ENCODE measurements around the gene SEMA3C. TPM values are rescaled to one million over a fixed set of nuclear protein-coding genes. Genes with fewer than 3 reads are reported as not detected.
A peak's percentile ranks its signal among the peaks of the same experiment; 100 is the strongest.

Gene SEMA3C
- total RNA-seq, 4 donors from 2014 or later: 34.8 to 371 (median 116) TPM

DNA sequence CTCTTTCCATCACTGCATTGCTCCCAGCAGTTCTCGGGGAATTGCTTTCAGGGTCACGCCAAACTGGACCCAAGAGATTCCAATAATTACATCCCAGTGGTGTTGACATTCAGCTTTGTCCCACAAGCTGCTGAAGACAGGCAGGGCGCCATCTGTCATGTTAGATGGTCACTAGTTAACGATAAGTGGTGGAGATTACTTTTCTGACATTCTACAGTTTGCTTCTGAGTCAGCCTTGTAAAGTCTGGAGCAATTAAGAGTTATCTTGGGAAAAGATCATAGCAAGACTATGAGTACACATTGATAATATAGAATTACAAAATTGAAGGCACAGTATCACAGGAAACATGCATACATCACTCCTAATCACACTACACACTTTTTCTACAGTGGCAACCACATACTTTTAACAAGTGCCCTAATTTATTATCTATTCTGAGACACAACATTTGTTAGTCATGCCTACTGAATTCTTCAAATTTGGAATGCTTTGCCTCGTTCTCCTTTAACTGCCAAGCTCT lies 41.9 kb downstream of the SEMA3C start:
- no peak overlapping the region for H3K27ac ChIP-seq
- H3K4me3 ChIP-seq: no peak overlapping the region
- DNase-seq: no peak
- TF ChIP-seq, protein P1, sequence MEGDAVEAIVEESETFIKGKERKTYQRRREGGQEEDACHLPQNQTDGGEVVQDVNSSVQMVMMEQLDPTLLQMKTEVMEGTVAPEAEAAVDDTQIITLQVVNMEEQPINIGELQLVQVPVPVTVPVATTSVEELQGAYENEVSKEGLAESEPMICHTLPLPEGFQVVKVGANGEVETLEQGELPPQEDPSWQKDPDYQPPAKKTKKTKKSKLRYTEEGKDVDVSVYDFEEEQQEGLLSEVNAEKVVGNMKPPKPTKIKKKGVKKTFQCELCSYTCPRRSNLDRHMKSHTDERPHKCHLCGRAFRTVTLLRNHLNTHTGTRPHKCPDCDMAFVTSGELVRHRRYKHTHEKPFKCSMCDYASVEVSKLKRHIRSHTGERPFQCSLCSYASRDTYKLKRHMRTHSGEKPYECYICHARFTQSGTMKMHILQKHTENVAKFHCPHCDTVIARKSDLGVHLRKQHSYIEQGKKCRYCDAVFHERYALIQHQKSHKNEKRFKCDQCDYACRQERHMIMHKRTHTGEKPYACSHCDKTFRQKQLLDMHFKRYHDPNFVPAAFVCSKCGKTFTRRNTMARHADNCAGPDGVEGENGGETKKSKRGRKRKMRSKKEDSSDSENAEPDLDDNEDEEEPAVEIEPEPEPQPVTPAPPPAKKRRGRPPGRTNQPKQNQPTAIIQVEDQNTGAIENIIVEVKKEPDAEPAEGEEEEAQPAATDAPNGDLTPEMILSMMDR (IDR thresholded peaks at IDR 0.05): no peak
- no peak for TF ChIP-seq POLR2A (IDR thresholded peaks at IDR 0.05)
- no peaks in the 10 kb centered on the region for H3K27me3 ChIP-seq
- intact Hi-C loops (cut with DNase I; ENCODE audit: low total_unique reads): no loop called here
- no peaks in the 10 kb centered on the region for H3K9me3 ChIP-seq
- no peaks in the 10 kb centered on the region for H3K36me3 ChIP-seq
- H3K4me1 ChIP-seq: no peaks in the 10 kb centered on the region

DNA sequence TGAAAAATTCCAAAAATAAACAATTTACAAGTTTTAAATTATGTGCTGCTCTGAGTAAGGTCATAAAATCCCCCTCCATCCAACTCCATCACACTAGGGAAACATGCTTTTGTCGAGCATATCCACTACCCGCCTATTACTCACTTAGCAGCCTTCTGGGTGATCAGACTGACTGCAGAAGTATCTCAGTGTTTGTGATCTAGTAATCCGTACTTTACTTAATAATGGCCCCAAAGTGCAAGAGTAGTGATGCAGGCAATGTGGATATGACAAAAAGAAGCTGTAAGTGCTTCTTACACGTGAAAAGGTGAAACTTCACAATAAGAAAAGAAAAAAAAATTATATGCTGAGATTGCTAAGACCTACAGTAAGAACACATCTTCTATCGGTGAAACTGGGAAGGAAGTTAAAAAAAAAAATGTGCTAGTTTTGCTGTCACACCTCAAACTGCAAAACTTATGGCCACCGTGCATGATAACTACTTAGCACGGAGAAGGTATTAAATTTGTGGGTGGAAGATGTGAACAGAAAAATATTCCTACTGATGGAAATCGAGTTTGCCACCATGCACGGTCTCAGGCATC lies 43.2 kb downstream of the SEMA3C start:
- intact Hi-C loops (cut with DNase I; ENCODE audit: low total_unique reads): no loop called here
- TF ChIP-seq, protein P1 (IDR thresholded peaks at IDR 0.05): no peak
- no peak for TF ChIP-seq POLR2A (IDR thresholded peaks at IDR 0.05)
- Histone ChIP-seq H3K9me3 (no peaks in the 10 kb centered on the region), H3K4me3 (no peak overlapping the region), H3K36me3 (no peaks in the 10 kb centered on the region), H3K27me3 (no peaks in the 10 kb centered on the region), H3K4me1 (no peaks in the 10 kb centered on the region), H3K27ac (no peak overlapping the region)
- no peak for DNase-seq

DNA sequence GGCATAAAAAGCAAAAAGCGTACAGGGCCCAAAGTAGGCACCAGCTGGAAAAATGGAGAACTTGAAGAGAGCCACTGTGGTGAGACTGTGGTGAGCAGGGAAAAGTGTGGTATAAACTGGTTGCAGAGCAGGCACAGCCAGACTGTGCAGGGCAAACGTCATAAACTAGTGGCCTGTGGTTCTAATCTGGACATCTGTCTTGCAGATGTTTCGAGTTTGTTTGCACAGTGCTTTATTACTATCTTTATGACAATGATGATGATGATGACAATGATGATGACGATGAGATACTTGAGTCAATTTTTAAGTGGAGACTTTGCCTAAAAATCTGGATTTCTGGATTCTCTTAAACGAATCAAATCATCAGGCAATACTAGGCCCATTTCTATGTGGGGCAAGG lies 45.7 kb downstream of the SEMA3C start:
- no peak for DNase-seq
- Histone ChIP-seq H3K27me3 (no peaks in the 10 kb centered on the region), H3K4me3 (no peak overlapping the region), H3K36me3 (no peaks in the 10 kb centered on the region), H3K27ac (no peak overlapping the region), H3K9me3 (no peaks in the 10 kb centered on the region), H3K4me1 (no peaks in the 10 kb centered on the region)
- TF ChIP-seq POLR2A (IDR thresholded peaks at IDR 0.05): no peak
- TF ChIP-seq, protein P1 (IDR thresholded peaks at IDR 0.05): no peak
- intact Hi-C loops (cut with DNase I; ENCODE audit: low total_unique reads): no loop called here

DNA sequence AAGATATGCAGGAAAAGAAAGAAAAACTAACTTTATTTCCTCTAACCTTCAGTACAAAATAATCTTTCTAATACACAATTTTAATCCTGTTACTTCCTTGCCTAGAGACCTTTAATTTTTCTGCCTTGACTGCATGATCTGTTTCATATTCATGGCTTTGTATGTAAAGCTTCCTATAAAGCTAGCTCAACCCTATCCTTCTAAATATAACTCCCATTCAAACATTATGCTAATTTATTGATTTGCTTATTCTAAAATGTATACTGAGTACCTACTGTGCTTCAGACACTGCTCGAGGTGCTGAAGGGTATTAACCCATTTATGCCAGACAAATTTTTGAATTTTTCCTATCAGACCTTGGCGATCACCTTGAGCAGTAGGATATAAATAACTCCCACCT lies 47.6 kb downstream of the SEMA3C start:
- TF ChIP-seq, protein P1 (IDR thresholded peaks at IDR 0.05): no peak
- TF ChIP-seq POLR2A (IDR thresholded peaks at IDR 0.05): no peak
- H3K27ac ChIP-seq: peak overlapping the region; percentile 53 to 63

DNA sequence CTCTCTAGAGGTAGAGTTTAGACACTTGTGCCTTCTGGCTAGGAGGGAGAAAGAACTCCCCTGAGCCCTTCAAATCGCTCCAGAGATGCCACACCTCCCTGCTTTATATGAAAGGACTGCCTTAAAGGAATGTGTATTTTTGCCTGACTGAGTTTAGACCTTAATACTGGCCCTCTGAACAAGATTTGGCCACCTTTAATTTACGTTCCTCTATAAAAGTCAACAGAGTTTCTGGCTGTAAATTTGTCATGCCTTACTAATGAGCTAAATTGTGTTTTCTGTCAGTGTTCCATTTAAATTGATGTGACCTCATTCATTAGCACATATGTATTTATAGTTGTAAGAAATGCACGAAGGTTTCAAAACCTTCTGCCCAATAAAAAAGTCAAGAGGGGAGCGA lies 48.0 kb downstream of the SEMA3C start:
- H3K9me3 ChIP-seq: no peaks in the 10 kb centered on the region
- DNase-seq: no peak
- intact Hi-C loops (cut with DNase I; ENCODE audit: low total_unique reads): no loop called here
- H3K27me3 ChIP-seq: no peaks in the 10 kb centered on the region
- peak overlapping the region; percentile 53 to 63 for H3K27ac ChIP-seq
- H3K4me1 ChIP-seq: no peaks in the 10 kb centered on the region
- no peak overlapping the region for H3K4me3 ChIP-seq
- TF ChIP-seq, protein P1 (IDR thresholded peaks at IDR 0.05): no peak
- no peak for TF ChIP-seq POLR2A (IDR thresholded peaks at IDR 0.05)
- H3K36me3 ChIP-seq: no peaks in the 10 kb centered on the region

More for the DNA sequence above, 47.6 kb downstream of the SEMA3C start:
- Histone ChIP-seq H3K4me3 (no peak overlapping the region), H3K27me3 (no peaks in the 10 kb centered on the region), H3K9me3 (no peaks in the 10 kb centered on the region), H3K4me1 (no peaks in the 10 kb centered on the region), H3K36me3 (no peaks in the 10 kb centered on the region)
- no peak for DNase-seq
- intact Hi-C loops (cut with DNase I; ENCODE audit: low total_unique reads): no loop called here
